HT1080 (cell line): ENCODE results near the gene ZNF783. TPM values are rescaled to one million over a fixed set of nuclear protein-coding genes. Genes with fewer than 3 reads are reported as not detected.
A peak's percentile ranks its signal among the peaks of the same experiment; 100 is the strongest.
"Not testable (repeated sequence)": the region's sequence is repeated elsewhere in the genome, so short reads cannot be mapped to it uniquely, and the experiment has no call there.

Experiments
- DNase-seq: peaks from one replicate; pipeline ENCODE4 v3.0.0-alpha.2; 2015; ENCODE audit warnings: low read depth
- polyA plus RNA-seq, 2 experiments: library from polyadenylated mRNA; depleted of rRNA; stranded (reverse); fragments of >200 nt; gene quantifications; 2 replicates each; pipeline ENCODE4 v1.2.3, GENCODE V29; 2015
- total RNA-seq: library from RNA; depleted of rRNA; stranded (reverse); fragments of >200 nt; shearing (Covaris generic); gene quantifications from 2 replicates; pipeline ENCODE4 v1.2.3, GENCODE V29; 2014; rRNA removed

Gene ZNF783
- 5.2 and 6.9 TPM in 2 replicates for total RNA-seq
- polyA plus RNA-seq (2015; cell fraction: cytosol; rRNA removed) = 3.4 and 3.5 TPM in 2 replicates
- 46.2 and 50.9 TPM in 2 replicates for polyA plus RNA-seq (2015; cell fraction: nucleus; rRNA removed)

DNA sequence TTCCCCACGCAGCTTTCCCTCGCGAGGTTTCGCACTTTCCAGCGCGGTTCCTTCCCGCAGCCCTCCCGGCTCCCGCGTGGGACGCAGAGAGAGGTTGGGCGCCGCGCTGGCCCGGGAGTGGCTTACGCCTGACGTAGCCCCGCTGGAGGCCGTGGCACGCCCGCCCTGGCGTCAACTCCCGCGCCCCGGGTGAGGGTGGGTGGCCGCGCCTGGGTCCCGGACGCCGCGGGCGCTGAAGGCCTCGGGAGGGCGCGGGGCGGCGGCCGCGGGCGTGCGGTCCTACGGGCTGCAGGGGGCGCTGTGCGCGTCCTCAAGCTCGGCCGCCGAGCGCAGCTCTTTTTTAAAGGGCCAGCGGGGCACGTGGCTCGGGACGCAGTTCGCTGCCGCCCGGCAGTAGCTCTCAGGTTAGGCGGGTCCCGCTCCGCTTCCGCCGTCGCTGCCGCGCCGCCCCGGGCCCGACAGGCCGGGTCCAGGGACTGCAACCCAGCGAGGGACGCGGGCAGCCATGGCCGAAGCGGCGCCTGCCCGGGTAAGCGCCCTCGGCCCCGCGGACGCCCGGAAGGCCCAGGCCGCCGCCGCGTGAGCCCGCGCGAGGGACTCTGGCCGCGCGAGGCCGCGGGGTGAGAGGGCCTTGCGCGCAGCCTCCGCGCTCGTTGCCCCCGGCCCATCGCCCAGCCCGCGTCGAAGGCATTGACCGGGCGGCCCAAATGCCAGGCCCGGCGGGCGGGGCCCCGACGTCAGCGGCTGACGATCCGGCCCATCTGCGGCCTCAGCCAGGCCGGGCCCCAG is at the start of gene ZNF783:
Gene ZNF783, plus strand, starts transcription at position 368 of the 789 bp plus-strand sequence. Its CDS starts 138 bp downstream, at position 506.
- DNase-seq = peak; percentile 79

DNA sequence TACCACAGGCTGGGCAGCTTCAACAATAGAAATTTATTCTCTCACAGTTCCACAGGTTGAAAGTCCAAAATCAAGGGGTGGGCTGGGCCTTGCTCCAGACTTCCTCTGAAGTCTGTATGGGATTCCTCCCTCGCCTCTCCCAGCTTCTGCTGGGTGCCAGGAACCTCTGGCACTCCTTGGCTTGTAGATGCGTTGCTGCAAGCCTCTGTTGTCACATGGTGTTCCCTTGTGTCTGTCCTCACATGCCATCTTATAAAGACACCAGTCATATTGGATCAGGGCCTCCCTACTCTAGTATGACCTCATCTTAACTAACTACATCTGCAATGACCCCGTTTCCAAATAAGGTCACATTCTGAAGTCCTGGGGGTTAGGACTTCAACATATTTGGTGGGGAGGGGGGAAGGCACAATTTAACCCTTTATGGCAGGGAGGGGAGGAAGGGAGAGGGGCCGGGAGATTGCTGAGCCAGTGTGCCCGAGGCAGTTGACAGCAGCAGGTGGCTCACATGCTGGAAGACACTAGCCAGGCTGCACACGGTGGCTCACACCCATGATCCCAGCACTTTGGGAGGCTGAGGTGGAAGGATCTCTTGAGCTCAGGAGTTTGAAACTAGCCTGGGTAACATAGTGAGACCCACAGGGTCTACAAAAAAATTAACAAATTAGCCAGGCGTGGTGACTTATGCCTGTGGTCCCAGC is 47.8 kb upstream of the ZNF783 start:
- DNase-seq = no peak

DNA sequence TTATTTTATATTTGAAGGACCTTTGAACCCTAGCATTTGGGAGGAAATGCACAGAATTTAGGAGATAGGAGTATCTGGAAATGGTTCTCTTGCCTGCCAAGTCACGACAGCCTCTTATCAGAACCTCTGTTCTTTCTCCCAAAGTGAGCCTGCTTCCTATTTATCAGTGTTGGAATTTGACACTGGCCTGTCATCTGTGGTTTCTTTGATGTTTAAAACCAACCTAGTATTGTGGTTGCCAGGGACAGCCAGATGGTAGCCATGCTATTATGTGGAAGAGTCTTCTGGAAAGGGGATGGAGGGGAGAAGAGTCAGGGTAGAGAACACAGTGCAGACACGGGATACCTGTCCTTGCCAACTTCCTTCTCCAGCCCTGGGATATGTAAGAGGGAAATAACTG is 45.6 kb upstream of the ZNF783 start:
- no peak for DNase-seq

DNA sequence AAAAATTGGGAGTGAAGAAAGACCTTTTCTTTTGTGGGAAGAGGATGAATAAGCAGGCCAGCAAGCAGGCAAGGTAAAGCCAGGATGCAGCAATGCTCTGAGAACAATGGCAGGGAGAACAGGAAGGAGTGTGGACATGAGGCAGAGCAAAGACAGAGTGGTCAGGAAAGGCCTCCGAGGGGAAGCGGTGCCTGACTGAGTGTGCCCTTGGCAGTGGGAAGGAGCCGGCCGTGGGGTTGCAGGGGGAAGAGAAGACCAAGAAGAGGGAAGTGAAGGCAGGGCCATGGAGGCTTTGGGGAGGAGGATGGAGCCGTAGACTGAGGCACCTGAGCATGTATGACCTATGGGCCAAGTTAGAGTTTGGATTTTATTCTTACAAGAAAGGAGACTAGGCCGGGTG is 44.4 kb upstream of the ZNF783 start:
- no peak for DNase-seq

DNA sequence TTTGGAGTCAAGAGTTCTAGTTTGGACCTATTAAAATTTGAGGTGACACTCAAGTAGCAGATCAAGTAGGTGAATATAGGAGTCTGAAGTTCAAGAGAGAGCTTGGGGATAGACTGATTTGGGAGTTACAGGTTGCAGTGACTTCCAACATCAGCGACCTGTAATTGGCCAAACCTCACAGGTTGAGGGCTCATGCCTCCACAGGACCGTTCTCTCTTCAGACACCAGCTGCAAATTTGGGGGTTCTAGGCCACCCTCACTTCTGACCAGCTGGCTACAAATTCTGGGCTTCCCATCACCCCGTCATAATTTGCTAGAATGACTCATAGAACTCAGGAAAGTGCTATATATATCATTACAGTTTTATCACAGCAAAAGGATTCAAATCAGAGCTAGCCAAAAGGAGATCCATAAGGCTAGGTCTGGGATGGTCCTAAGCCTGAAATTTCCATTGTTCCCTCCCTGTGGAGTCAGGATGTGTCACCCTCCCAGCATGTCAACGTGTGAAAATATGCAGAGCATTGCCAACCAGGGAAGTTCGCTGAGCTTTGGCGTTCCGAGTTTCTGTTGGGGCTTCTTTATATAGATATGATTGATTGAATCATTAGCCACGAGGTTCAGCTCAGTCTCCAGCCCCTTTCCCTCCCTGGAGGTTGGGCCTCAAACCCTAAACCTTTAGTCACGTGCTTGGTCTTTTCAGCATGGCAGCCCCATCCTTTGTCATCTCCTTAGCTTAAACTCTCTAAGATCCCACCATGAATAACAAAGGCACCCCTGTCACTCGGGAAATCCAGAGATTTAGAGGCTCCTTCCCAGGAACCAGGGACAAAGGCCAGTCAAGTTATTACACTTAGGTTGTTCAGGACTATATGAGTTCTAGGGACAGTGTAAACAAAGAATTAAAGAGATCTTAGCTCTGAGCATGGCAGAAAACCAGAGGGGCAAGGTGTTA is 43.3 kb upstream of the ZNF783 start:
- DNase-seq = no peak

DNA sequence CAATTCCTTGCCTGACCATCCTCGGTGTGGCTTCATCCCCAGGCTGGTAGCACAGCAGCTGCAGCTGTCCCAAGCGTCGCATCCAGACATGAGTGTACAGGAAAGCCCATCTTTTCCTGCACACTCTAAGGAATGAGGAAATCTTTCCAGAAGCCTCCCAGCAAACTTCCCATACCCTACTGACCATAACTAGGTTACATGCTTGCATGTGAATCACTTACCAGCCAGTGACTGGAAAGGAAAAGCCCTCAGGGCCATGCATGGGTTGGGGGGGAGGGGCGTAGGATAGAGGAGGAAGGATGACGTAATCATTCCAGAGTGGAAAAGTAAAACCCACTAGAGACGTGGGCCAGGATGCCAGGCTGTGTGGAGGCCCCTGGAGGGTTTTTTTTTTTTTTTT is 41.5 kb upstream of the ZNF783 start:
- peak; percentile 36 for DNase-seq

DNA sequence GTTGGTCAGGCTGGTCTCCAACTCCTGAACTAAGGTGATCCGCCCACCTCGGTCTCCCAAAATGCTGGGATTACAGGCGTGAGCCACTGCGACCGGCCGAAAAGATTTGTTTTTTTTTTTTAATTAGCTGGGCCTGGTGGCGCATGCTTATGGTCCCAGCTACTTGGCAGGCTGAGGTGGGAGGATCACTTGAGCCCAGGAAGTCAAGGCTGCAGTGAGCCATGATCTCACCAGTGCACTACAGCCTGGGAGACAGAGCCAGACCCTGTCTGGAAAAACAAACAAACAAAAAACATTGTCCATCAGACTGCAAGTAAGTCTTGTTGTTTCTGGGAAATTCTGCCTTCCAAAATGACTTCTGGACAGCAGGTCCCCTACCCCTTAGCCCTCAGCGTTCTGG is 38.8 kb upstream of the ZNF783 start:
- DNase-seq = no peak

DNA sequence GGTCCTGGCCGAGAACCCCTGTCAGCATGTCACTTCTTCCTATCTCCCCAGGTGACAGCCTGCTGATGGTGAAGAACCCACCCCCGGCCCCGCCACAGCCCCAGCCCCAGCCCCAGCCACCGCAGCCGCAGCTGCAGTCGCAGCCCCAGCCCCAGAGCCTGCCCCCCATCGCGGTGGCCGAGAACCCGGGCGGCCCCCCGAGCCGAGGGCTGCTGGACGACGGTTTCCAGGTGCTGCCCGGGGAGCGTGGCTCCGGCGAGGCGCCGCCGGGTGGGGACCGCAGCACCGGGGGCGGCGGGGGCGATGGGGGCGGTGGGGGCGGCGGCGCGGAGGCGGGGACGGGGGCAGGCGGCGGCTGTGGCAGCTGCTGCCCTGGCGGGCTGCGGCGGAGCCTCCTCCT is 38.2 kb upstream of the ZNF783 start:
- DNase-seq = no peak

DNA sequence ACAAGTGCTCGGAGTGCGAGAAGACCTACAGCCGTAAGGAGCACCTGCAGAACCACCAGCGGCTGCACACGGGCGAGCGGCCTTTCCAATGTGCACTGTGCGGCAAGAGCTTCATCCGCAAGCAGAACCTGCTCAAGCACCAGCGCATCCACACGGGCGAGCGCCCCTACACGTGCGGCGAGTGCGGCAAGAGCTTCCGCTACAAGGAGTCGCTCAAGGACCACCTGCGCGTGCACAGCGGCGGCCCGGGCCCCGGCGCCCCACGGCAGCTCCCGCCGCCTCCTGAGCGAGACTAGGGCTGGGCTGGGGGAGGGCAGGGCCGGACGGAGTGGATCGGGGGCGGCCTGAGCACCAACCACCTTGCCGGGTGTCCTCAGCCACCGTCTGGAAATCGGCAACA is 37.6 kb upstream of the ZNF783 start:
- DNase-seq = no peak

DNA sequence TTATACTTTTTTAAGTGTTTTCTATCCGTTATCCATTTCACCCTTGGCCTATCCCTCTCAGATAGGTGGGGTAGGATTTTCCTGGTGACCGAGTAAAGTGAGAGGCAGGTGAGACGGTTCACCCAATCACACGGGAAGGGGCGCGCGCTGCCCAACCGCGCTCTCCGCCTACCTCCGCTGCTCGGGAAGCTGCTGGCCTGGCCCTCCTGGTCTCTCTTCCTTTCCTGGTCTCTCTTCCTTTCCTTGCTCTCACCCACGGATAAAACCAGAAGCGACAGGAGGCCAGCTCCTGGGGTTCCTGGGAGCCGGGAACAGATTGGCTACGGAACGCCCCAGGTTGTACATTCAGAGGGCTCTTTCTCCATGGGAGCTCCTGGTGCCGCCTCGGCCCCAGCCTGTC is 36.9 kb upstream of the ZNF783 start:
- DNase-seq = no peak

DNA sequence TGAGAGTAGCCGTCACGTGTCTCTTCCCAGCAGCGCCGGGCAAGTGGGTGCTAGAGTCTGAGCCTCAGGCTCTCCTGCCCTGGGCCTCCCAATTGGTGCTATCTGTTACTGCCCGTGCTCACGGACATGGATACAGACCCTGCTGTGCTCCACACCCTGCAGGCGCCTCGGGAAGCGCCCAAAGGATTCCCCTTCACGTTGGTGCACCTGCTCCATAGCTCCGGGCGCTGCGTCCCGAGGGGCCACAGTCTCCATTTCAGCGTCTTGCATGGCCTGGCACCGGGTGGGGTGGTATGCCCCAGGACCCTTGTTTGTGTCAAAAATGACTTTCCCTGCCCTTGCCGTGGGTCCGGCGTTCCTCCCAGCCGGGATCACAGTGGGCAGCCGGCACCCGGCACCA is 36.3 kb upstream of the ZNF783 start:
- no peak for DNase-seq

DNA sequence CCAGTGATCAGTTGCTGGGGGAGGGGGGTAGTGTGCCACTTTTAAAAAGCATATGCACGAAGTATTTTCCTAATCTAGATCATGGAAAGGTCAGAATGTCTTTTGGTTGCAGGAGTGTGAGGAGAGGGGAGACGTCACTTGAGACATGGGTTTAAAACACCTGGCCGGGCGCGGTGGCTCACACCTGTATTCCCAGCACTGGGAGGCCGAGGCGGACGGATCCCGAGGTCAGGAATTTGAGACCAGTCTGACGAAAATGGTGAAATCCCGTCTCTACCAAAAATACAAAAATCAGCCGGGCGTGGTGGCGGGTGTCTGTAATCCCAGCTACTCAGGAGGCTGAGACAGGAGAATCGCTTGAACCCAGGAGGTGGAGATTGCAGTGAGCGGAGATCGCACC is 35.6 kb upstream of the ZNF783 start:
- DNase-seq = not testable (repeated sequence)

DNA sequence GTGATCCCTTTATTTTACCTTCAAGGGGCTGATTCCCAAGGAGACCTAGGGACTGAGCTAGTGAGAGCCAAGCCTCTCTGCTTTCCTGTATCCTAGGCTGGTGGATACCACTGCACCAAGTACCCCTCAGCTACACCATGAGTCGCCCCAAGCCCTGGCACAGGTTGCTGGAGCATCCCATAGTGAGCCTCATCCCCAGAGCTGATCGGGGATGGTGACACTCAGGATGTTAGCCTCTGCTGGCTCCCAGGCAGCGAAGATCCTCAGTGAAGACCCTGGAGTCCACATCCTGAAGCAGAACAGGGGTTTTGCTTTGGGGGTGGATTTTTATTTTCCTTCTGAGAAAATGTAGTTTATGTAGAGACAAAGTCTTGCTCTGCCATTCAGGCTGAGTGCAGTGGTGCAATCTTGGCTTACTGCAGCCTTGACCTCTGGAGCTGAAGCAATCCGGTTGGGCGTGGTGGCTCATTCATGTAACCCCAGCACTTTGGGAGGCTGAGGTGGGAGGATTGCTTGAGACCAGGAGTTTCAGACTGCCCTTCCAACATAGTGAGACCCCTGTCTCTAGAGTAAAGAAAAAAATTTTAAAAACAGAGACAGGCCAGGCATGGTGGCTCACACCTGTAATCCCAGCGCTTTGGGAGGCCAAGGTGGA is 35.0 kb upstream of the ZNF783 start:
- DNase-seq = no peak

DNA sequence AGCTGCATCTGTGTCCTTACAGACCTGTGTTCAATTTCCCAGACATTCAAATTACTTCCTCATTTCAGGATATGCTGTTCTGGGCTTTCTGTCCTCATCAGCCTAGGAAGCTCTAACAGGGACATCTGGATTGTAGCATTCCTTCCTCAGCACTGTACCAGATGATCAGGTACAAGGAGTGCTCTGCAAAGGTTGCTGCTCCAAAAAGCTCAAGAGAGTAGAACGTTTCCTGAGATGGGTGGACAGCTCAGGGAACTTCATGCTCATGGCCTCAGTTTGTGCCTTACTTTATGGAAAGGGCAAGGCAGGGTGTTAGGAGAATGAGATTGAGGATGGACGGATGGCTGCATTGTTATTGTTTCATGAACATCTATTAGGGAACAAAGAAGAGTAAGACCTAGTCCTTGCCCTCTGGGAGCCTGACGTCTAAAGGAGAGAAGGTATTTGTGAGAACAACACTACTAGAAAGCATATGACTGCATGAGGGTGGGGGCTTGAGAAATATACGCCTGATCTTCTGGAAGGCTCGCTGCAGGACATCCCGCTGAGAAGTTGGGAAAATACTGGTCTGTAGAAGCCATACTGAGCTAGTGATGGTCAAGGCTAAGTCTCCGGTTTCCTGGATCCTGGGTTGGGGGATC is 33.0 kb upstream of the ZNF783 start:
- no peak for DNase-seq

DNA sequence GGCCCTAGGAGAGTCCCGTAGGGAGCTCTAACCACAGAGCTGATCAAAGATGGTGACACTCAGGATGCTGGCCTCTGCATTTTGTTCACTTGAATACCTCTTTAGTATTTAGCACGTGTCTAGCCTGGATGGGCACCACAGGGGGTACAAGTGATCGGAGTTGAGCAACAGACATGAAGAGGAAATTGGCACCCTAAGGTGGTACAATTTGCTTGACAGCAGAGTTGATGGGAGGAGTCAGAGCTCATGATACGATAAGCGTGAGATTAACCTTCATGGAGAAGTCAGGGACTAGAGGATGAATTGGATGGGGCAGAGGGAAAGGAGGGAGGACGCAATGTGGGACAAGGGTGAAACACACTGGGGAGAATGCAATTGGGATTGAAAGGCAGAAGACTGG is 32.5 kb upstream of the ZNF783 start:
- DNase-seq = no peak

DNA sequence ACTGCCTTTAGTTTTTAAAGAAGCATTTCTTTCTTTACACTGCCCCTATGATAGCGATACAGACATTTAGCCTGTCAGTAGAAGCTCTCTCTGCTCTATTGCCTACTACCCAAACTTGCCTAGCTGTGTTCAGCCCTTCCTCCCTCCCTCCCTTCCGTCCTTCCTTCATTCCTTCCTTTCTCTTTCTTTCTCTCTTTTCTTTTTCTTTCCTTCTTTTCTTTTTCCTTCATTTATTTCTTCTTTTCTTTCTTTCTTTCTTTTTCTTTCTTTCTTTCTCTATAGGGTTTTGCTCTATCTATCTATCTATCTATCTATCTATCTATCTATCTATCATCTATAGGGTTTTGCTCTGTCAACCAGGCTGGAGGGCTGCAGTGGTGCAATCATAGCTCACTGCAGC is 29.6 kb upstream of the ZNF783 start:
- no peak for DNase-seq

DNA sequence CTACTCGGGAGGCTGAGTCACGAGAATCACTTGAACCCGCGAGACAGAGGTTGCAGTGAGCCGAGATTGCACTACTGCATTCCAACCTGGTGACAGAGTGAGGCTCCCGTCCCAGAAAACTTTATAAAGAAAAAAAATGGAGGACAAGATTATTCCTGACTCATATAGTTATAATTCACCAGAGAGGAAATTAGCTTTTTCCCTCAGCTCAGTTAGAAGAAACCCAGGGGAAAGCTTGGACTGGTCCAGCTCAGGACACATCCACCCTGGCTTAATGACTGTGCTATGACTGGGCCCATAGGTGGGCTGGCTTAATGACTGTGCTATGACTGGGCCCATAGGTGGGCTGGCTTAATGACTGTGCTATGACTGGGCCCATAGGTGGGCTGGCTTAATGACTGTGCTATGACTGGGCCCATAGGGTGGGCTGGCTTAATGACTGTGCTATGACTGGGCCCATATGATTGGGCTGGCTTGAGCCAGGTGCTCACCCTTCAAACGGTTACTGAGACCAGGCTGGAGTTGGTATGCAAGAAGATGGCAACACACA is 28.3 kb upstream of the ZNF783 start:
- DNase-seq = peak; percentile 98

DNA sequence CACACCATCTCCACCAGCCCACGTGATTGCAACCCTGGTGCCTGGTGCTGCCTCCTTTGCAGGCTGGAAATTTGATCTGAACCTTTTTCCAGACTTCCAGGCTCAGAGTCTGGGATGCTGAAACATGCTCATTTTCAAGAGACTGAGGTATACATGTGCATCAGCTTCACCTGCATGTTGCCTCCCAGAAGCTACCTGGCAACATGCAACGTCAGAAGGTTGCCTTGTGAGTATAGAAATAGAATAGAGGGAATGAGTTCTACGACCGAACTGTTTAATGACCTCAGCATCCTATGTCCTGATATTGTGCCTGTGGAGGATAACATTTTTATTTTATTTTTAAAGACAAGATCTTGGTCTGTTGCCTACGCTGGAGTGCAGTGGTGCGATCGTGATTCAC is 24.5 kb upstream of the ZNF783 start:
- DNase-seq = no peak

DNA sequence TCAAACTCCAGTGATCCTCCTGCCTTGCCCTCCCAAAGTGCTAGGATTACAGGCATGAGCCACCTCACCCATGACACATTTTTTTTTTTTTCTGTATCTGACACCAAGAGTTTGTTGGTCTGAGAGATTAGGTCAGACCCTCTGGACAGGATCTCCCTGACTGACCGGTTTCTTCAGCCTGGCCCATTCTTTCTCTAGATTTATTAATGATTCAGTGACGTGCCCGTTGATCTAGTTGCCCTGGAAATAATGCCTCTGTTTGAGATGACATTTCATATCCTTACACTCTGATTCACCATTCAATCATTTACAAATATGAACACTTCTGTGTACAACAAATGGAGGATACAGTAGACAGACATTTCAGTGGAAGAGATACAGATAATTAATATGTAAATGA is 23.9 kb upstream of the ZNF783 start:
- DNase-seq = peak; percentile 37
